Astrocyte of the spinal cord (primary cell): Measurements from ENCODE around the gene NOTCH2.

Experiments
- DNase-seq: peaks from one replicate; pipeline ENCODE4 v3.0.0; 2011; ENCODE audit warnings: low read depth, low spot score
- H3K4me3 ChIP-seq: 2 replicates; pipeline ENCODE4 v1.5.1; 2011; ENCODE audit warnings: low read depth, mild to moderate bottlenecking, low read length, moderate library complexity
- CTCF ChIP-seq: IDR thresholded peaks from 2 replicates; pipeline ENCODE4 v1.5.1; 2012; ENCODE audit warnings: low read depth, mild to moderate bottlenecking, low read length, inconsistent platforms
- in situ Hi-C: cut with HindIII; loops from 2 replicates; pipeline ENCODE4 v1.10.0; 2017; ENCODE audit warnings: low sequenced_read_pairs

NOTCH2 gene

GRCh38 chr1:119940697-119941096 is 128.8 kb downstream of the NOTCH2 start:
- in situ Hi-C loops: no loop called here

GRCh38 chr1:119937198-119937597 is 132.3 kb downstream of the NOTCH2 start:
- no peak for TF ChIP-seq CTCF
- no peak for DNase-seq
- no peak overlapping the region for H3K4me3 ChIP-seq
- in situ Hi-C loops: no loop called here

More at GRCh38 chr1:119940697-119941096, 128.8 kb downstream of the NOTCH2 start:
- H3K4me3 ChIP-seq: no peak overlapping the region
- DNase-seq: no peak
- TF ChIP-seq CTCF: no peak

- no peak overlapping the region for H3K4me3 ChIP-seq
- in situ Hi-C loops: no loop called here
- no peak for DNase-seq
- no peak for TF ChIP-seq CTCF
Observed at GRCh38 chr1:119935915-119936314, 133.5 kb downstream of the NOTCH2 start.

- in situ Hi-C loops: no loop called here
- DNase-seq: no peak
- TF ChIP-seq CTCF: no peak
- no peak overlapping the region for H3K4me3 ChIP-seq
Observed at GRCh38 chr1:119935373-119935772, 134.1 kb downstream of the NOTCH2 start.

- in situ Hi-C loops: no loop called here
- no peak for DNase-seq
Observed at GRCh38 chr1:119933397-119933796, 136.1 kb downstream of the NOTCH2 start.

GRCh38 chr1:119929643-119930315 is 139.7 kb downstream of the NOTCH2 start:
- no peak for TF ChIP-seq CTCF
- in situ Hi-C loops: no loop called here
- DNase-seq: no peak
- H3K4me3 ChIP-seq: no peak overlapping the region

More at GRCh38 chr1:119933397-119933796, 136.1 kb downstream of the NOTCH2 start:
- H3K4me3 ChIP-seq: no peak overlapping the region
- no peak for TF ChIP-seq CTCF
